Stimulated activated CD8-positive, alpha-beta memory T cell treated with anti-CD3 and anti-CD28 coated beads, Interleukin-12 subunit alpha, Interleukin-12 subunit beta, amount 100 ng/mL, for 24 hours (primary cell): Measurements from ENCODE around the gene SRSF10.
"Not testable (repeated sequence)": the region's sequence is repeated elsewhere in the genome, so short reads cannot be mapped to it uniquely, and the experiment has no call there.

Experiments used
- DNase-seq: peaks from one replicate; pipeline ENCODE4 v3.0.0-alpha.2; 2020; ENCODE audit errors: extremely low read depth

The SRSF10 gene

DNA sequence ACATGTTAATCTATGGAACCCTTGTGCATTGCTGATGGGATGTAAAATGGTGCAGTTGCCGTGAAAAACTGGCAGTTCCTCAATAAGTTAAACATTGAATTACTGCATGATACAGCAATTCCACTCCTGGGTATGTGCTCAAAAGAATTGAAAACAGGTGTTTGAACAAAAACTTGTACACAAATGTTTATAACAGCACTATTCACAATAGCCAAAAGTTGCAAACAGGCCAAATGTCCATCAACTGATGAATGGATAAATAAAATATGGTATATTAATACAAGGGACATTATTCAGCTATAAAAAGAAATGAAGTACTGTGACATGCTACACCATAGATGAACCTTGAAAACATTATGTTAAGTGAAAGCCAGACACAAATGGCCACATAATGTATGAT, 17.7 kb upstream of the SRSF10 start:
- no peak for DNase-seq

GRCh38 chr1:23996700-23997229, 16.6 kb upstream of the SRSF10 start:
- no peak for DNase-seq

GRCh38 chr1:23995431-23995837, 15.3 kb upstream of the SRSF10 start:
- DNase-seq = no peak

DNA sequence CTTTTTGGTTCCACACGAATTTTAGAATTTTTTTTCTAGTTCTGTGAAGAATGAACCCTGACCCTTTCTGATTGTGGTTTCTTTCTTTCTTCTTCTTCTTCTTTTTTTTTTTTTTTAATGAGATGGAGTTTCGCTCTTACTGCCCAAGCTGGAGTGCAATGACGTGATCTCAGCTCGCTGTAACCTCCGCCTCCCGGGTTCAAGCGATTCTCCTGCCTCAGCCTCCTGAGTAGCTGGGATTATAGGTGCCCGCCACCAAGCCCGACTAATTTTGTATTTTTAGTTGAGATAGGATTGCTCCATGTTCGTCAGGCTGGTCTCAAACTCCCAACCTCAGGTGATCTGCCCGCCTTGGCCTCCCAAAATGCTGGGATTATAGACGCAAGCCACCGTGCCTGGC, 11.9 kb upstream of the SRSF10 start:
- not testable (repeated sequence) for DNase-seq

GRCh38 chr1:23989263-23989662, 9.1 kb upstream of the SRSF10 start:
- DNase-seq = no peak

GRCh38 chr1:23987038-23987437, 6.9 kb upstream of the SRSF10 start:
- DNase-seq = not testable (repeated sequence)

DNA sequence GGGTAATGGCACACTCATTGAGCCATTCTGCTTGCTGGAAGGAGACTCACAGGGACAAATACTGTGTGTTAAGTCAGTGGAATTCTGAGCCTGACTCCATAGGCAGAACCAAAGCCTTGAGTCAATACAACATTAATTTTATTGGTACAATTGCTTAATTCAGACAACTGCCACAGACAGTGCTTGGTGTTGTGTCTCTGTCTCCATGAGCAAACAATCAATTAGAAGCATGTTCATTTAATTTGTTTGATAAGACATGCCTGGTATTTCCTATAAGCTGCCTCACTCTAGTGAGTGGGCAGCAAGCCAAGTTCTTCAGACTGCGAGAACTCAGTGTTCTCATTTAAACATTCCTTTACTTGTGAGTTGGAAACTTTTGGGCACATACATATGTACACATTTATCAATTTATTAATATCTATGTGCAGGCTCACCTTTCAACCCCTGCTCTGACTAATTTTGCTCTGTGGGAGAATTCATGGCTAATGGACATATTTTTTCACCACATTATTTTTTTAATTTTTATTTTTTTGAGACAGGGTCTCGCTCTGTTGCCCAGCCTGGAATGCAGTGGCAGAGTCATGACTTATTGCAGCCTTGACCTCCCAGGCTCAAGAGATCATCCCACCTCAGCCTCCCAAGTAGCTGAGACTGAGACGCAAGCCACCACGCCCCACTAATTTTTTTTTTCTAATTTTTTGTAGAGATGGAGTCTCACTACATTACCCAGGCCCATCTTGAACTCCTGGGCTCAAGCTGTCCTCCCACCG, 4.5 kb upstream of the SRSF10 start:
- no peak for DNase-seq

DNA sequence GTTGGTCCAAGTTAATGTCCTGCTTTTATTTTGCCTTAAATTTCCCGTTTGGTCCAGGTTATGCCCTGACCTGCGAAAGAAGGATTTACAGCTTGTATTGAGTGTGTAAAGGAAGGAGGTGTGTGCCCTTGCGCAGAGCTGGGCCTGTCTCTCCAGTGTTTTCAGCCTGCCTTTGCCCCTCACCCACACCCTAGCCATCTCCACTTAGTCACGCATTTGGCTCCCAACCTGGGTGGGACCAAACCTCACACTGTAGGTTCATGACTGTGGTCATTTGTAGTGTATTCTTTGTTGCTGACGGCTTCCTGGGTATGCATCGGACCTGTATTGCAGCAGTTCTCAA, 572 bp upstream of the SRSF10 start:
- DNase-seq = peak; percentile 28

GRCh38 chr1:23979387-23979880, 693 bp downstream of the SRSF10 start:
- DNase-seq = no peak

DNA sequence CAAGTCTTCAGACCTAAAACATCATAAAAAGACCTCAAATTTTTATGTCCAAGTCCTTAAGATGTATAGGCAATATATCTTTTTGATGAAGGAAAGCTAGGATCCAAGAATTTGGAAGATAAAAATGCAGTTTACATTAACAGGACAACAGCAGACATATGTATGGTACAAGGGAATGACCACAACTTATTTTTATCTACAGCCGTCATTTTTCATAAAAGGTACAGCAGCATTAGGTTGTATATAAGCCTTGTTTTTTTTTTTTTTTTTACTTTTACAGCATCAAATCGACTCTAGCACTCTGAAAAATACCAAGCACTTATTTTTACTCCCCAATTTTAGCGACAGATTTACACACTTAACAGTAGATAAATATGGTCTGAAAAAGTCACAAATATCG, 1.3 kb downstream of the SRSF10 start:
- DNase-seq = no peak

GRCh38 chr1:23977854-23978191, 2.3 kb downstream of the SRSF10 start:
- no peak for DNase-seq

DNA sequence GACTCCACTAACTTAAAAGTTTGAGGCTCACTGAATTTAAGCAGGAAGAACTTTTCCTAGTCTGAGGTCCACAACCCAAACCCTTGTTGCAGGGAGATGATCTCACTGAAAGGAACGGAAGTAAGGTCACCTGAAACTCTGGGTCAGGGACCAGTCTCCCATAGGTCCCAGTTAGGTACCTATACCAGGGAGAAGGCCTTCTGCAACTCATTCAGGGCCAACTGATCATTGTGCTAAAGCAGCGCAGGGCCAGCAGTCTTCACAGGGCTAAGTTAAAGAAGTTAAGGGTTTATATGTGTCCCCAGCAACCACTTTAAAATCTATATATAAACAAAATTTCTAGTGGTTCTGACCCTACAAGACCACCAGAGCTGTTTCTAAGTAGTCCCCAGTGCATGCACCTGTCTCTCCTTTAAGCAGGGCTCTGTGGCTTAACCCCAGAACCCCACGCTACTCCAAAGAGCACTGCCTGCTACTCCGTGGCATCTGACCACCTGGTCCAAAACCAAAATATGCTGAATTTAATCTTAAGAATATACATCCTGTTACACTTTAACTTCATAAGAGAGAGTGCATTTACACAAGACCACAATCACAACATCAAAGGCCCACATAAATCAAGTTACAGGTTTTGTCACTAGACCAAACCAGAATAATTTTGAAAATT, 2.8 kb downstream of the SRSF10 start:
- DNase-seq = no peak

- DNase-seq = no peak
Observed at GRCh38 chr1:23967871-23968270, 12.3 kb downstream of the SRSF10 start.

DNA sequence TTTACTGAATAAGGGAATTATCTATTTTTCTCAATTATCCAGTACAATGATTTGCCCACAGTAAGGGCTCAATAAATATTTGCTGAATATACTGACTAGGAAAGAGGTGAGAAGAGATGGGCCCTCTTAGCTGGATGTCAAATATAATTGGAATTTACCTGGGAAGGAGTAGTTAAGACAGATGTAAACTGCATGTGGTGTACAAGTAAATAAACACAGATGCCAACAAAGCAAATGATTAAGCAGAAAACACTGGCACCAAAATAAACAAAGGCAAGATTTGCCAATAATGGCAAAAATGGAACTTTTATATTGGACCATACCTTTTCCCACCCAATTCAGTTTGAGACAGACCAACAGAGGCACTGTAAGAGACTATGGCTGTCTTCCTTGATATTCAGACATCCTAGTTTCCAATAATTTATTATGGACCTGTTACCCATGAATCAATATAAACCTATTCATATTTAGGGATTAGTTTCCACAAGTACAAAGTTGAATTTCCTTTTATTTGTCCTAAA, 13.1 kb downstream of the SRSF10 start:
- no peak for DNase-seq

- DNase-seq = no peak
Observed at GRCh38 chr1:23964790-23965740, 15.1 kb downstream of the SRSF10 start.

GRCh38 chr1:23964235-23964668, 15.9 kb downstream of the SRSF10 start:
- DNase-seq = no peak

GRCh38 chr1:23963617-23964234, 16.4 kb downstream of the SRSF10 start:
- no peak for DNase-seq

GRCh38 chr1:23960291-23961020, 19.7 kb downstream of the SRSF10 start:
- no peak for DNase-seq

- peak; percentile 95 for DNase-seq
Observed at GRCh38 chr1:23959461-23960290, 20.5 kb downstream of the SRSF10 start, which contains the start of gene PNRC2. Gene PNRC2 (plus strand): TSS chr1:23959828. CDS start chr1:23961458, 1,630 bp downstream.
